HG03159 (cell line): ENCODE results near the gene SLC27A3.
A peak's percentile ranks its signal among the peaks of the same experiment; 100 is the strongest.
"Not testable (repeated sequence)": the region's sequence is repeated elsewhere in the genome, so short reads cannot be mapped to it uniquely, and the experiment has no call there.

Source experiments
- ATAC-seq: cut with Tn5 transposase; IDR thresholded peaks from one replicate; pipeline ENCODE4 v1.9.1; 2021; ENCODE audit warnings: mild to moderate bottlenecking, moderate library complexity; ENCODE audit not compliant: unreplicated experiment

Gene SLC27A3

GRCh38 chr1:153760440-153760839, 14.8 kb upstream of the SLC27A3 start:
- ATAC-seq = no peak

- no peak for ATAC-seq
These were observed 11.6 kb upstream of the SLC27A3 start for GRCh38 chr1:153763365-153764225.

- ATAC-seq = no peak
These were observed 10.9 kb upstream of the SLC27A3 start for GRCh38 chr1:153764310-153764709.

GRCh38 chr1:153766663-153767062, 8.5 kb upstream of the SLC27A3 start:
- ATAC-seq = not testable (repeated sequence)

GRCh38 chr1:153767519-153767918, 7.7 kb upstream of the SLC27A3 start:
- ATAC-seq = no peak

GRCh38 chr1:153768316-153769181, 6.7 kb upstream of the SLC27A3 start:
- ATAC-seq = no peak

GRCh38 chr1:153769221-153769620, 6.0 kb upstream of the SLC27A3 start:
- no peak for ATAC-seq

- no peak for ATAC-seq
These were observed 4.4 kb upstream of the SLC27A3 start for GRCh38 chr1:153770797-153771196.

GRCh38 chr1:153771261-153771660, 3.9 kb upstream of the SLC27A3 start:
- ATAC-seq = no peak

- no peak for ATAC-seq
These were observed 3.2 kb upstream of the SLC27A3 start for GRCh38 chr1:153771841-153772593.

- no peak for ATAC-seq
These were observed 1.9 kb upstream of the SLC27A3 start for GRCh38 chr1:153773096-153773921.

GRCh38 chr1:153774026-153774595, 1.1 kb upstream of the SLC27A3 start:
- ATAC-seq = no peak

- ATAC-seq = peak; percentile 60
These were observed 486 bp downstream of the SLC27A3 start for GRCh38 chr1:153775458-153776327.

- ATAC-seq = no peak
These were observed 1.1 kb downstream of the SLC27A3 start for GRCh38 chr1:153776352-153776751.

GRCh38 chr1:153776845-153777370, 1.7 kb downstream of the SLC27A3 start:
- ATAC-seq = no peak

GRCh38 chr1:153777648-153778047, 2.4 kb downstream of the SLC27A3 start:
- no peak for ATAC-seq

GRCh38 chr1:153778051-153778823, 3.0 kb downstream of the SLC27A3 start:
- ATAC-seq = no peak
